ENCODE results near the gene AGAP1.

Gene AGAP1

DNA sequence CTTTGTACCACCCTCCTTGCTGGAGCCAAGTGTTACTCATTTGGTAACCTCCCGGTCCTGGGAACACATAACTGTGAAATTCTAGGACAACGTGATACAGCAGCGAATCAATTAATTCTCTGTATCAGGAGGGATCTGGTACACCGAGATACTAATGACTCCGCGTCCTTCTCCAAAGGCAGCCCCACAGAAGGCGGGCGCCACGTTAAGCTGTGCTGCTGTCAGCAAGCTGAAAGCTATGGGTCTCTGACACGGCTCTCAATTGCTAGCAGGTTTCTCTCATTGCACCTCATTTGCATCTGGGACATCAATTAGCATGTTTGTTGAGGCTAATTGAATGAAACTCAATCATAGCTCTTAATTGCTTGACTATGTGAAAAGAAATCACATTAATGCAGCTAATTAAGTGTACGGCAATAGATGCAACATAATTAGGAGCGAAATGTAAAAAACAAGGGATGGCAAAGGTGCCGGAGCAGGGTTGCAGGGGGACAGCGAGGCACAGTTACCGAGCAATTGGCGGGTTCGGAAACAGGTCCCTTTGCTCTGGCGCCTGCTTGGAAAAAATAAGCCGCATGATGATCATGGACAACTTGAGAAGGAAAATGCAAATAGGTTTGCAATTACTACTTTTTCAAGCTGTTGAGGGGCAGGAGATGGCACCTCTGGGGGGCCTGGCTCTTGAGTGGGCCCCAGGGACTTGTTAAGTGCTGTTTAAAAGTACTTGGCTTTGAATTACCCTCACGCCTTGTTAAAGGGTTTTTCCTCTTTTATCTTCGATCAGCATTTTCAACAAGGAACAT, 410.1 kb downstream of the AGAP1 start:
- no peak for DNase-seq

DNA sequence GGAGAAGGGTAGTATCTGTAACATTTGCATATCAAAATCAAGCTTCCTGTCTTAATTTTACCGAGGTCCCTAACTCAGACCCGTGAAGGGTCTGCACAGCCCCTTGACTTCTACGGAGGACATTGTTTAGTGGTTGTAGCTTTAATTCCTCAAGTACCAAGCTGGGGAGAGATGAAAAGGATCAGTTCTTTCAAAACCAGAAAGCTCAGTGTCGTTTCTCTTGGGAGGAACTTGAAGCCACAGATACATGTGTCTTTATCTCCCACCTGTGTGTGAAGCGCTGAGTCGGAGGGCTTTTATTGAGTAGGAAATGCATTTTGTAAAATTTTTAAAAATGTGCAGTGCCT, 410.7 kb downstream of the AGAP1 start:
- DNase-seq, result no peak

- DNase-seq, result no peak
Measured at GRCh38 chr2:235908826-235909225, 415.0 kb downstream of the AGAP1 start.

GRCh38 chr2:235909358-235909757, 415.5 kb downstream of the AGAP1 start:
- DNase-seq, result no peak

DNA sequence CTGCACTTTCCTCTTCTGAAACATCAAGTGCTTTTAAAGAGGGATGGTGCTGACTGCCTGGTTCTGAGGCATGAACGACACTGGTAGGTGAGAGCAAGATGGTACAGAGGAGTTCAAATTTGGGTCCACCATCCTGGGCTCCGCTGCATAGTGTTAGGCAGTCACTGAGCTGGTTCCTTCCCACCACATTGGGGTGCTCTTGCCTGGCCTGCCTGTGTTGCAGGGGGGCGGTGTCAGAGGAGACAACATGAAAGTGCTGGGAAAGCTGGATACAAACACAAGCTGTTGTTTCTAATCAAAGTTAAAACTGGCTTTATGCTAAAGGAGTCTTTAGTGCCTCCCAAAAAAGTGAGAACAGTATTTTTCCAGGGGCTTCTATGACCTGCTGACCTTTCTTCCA, 416.2 kb downstream of the AGAP1 start:
- no peak for DNase-seq

DNA sequence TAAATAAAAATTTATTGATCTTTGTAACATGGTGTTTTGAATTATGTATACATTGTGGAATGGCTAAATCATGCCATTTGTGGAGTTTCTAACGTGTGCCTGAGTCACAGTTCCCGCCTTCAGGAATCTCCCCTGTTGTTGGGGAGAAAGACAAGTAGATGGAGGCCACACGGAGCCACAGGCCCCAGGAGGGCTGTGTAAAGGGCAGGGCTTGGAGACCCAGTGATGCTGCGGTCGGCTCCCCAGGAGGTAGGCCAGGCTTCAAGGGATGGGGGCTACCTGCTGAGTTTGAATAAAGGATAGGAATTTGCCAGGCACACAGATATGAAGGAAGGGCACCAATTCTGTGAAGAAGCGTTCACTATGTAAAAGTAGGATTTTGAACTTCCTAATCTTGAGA, 417.3 kb downstream of the AGAP1 start:
- no peak for DNase-seq

DNA sequence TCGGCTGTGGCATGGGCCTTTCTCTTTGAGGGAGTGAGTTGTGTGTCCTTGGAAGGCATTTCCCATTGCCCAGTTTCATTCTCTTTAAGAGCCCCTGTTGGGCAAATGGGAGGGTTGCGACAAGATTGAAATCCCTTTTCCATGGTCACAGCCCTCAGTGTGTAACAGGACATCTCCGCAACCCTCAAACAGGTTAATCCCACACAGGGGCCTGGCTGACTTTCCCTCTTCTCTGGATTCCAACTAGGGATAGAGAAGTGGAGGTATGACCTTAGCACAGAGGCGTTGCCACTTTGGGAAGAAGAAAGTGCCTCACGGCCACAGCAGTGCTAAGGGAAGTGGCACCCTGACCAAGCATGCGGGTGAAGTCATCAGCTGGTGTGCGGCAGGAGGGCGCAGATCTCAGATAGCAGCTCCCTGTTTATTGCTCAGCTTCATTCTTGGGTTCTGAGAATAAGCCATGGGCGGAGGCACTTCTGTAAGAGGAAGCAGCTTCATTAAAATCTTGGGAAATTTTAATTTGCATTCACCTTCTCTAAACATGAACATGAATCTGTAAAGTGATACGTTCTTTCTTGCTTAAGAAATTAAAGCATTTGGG, 417.9 kb downstream of the AGAP1 start:
- DNase-seq, result no peak

DNA sequence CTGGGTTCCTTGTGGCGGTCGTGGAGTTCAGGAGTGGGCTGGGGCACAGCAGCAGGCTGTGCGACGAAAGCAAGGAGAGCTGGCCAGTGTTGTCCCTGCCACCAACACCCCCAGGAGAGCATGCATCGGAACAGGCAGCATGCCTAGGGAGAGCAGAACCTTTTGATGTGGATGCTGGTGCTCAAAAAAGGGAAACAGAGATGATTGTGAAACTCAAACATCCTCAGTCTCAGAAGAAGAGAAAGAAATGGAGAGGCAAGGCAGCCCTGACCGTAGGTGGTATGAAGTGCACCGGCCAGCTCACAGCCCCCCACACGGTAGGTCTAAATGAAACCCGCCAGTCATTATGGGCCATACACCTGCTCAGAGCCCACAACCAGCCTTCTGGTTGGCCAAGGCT, 420.9 kb downstream of the AGAP1 start:
- DNase-seq, result no peak

DNA sequence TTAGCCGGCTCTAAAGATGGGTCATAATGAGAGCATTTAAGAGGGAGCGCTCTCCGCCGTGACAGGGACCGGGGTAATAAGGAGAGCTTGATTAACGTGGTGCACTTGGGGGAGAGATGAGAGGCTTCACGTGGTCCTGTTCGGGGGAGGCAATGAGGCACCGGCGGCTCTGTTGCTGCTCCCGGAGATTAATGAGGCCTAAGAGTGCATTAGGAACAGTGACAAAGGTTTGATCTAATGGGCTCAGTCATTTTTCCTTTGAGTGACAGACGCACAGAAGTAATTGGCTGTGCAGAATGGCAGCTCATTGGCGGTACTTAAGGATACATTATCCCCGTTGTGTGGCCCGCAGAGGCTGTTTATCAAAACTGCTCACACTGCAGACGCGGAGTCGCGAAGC, 423.7 kb downstream of the AGAP1 start:
- peak; percentile 93 for DNase-seq

- DNase-seq, result no peak
Measured at GRCh38 chr2:235918876-235919275, 425.0 kb downstream of the AGAP1 start.

- no peak for DNase-seq
Measured at GRCh38 chr2:235920216-235920865, 426.5 kb downstream of the AGAP1 start.

GRCh38 chr2:235921508-235922191, 427.8 kb downstream of the AGAP1 start:
- DNase-seq, result no peak

DNA sequence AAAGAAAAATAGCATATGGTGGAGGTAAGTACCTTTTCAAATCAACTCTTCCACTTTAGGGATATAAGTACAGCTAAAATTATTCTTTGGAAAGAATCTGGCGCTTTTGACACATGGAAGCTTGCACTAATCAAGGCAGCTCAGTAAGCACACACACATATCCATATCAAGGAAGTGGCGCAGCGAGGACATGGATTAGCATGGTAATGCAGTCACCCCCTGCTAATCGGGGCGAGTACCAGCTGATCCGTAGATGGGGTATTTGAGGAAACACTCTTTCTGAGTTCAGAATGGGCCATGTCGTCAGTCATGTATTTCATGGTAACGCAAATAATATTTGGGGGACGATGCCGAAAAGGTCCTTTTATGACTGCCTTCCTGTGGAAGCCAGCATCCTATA, 429.0 kb downstream of the AGAP1 start:
- DNase-seq, result no peak

DNA sequence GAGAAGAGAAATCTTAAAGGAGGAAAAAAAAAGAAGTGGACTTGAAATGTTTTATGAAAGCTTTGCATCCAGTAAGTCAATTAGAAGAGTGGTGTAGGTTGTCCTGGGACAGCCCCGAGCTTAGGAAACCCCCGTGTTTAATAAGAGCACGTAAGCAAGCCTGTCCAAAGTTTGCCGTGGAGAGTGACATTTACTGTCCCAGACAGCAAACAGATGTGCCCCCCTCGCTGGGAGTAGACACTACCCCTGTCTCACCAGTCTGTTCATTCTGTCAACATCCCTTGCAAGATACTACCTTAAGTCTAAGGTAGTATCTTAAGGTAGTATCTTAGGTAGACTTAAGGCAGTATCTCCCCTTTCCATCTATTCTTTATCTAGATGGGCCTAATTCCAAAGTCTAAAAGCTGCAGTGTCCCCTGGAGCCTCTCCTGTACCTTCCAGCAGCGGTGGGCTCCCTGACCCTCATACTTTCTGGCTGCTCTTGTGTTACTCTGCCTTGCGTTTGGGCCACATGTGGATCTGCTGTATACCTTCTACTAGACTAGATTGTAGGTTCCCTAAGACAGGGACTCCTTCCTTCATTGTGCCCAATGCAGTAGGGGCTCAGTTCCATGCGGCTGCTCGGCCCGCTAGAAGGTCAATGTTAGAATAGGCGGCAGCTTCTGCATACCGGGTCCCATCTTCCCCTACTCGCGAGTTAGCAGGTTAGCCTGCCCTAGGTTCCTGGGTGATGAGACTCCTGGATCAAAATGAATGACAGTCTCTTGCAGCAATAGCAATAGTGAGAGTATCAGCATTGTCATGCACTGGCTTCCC, 430.2 kb downstream of the AGAP1 start:
- no peak for DNase-seq

GRCh38 chr2:235924675-235925063, 430.8 kb downstream of the AGAP1 start:
- DNase-seq, result no peak

- DNase-seq, result no peak
Measured at GRCh38 chr2:235925250-235925919, 431.5 kb downstream of the AGAP1 start.

DNA sequence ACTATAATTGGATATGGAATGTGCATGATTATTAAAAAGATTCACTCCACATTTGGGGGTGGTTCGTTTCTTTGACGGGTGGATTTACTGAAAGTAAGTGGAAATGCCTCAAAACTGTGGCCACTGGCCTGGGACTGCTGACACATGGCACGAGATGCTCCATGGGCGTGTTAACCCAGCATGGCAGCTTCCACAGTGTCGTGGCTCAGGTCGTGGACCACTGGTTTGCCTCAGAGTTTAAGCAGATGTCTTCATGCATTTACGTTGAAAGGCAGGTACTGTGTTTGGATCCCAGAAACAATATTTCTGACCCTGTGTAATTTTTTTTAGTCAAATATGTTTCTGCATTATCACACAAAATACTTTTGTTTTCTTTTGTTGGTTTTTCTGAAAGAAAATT, 432.4 kb downstream of the AGAP1 start:
- DNase-seq, result no peak

GRCh38 chr2:235928751-235929370, 435.0 kb downstream of the AGAP1 start:
- no peak for DNase-seq

GRCh38 chr2:235930701-235931100, 436.9 kb downstream of the AGAP1 start:
- no peak for DNase-seq

- DNase-seq, result no peak
Measured at GRCh38 chr2:235931676-235932075, 437.8 kb downstream of the AGAP1 start.

DNA sequence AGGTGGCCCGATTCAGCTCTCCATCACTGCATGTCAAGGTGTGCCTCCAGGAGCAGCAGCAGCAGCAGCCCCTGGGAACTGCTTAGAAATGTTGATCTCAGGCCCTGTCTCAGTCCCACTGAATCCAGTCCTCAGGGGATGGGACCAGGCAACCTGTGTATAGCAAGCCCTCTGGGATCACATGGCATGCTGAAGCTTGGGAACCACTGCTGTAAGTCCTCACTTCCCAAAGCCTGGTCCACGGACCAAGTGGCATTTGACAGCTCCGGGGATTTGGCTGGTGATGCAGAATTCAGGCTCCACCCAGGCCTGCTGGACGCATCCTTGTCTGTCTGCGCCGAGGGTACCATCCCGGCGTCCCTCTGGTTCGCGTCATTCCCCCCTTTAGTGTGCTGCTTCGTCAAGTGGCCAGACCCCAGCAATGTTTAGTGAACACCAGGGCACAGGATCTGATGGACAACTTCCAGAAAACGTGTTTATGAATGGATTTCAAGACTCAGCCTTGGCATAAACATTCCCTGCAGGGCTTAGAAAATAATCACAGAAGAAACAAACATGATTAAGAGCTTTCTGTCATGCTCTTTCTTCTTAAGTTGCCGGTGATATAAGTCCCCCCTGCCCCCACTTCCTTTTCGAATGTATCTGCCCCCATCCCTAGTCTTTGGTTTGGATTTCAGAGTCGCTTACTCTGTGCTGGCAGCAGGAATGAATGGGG, 440.4 kb downstream of the AGAP1 start:
- no peak for DNase-seq
